HG03066 (cell line): Measurements from ENCODE around the gene ACAD8.

ENCODE experiments used
- ATAC-seq: cut with Tn5 transposase; IDR thresholded peaks from one replicate; pipeline ENCODE4 v1.9.1; 2021; ENCODE audit warnings: low read depth; ENCODE audit not compliant: unreplicated experiment

The ACAD8 gene

GRCh38 chr11:134253188-134253993, at the start of gene ACAD8, which contains the start of gene THYN1:
TSS of gene ACAD8 (plus strand) at chr11:134253568. CDS start at chr11:134253601, 33 bp downstream.
TSS of gene THYN1 (minus strand) at chr11:134253352. CDS start at chr11:134252882, 470 bp downstream.
- ATAC-seq = peak; percentile 98

- ATAC-seq = no peak
These were observed 47.6 kb upstream of the ACAD8 start for GRCh38 chr11:134205729-134206128.

DNA sequence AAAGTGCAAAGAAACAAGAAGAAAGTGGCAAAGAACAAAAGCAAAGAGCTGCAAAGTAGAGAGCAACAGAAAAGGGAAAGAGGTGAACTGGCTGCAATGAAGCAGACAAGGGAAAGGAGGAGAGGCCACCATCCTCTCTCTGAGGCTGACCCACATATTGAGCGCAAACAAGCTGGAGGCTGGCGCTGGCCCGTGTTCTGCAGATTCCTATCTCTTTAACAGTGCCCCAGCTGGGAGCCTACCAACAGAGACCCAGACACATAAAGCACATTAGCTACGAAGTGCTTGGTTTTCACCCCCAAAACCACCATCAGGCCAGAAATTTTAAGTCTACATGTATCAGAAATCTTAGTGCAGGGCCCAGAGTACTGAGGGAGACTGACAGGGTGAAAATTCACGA, 47.2 kb upstream of the ACAD8 start:
- ATAC-seq = no peak

DNA sequence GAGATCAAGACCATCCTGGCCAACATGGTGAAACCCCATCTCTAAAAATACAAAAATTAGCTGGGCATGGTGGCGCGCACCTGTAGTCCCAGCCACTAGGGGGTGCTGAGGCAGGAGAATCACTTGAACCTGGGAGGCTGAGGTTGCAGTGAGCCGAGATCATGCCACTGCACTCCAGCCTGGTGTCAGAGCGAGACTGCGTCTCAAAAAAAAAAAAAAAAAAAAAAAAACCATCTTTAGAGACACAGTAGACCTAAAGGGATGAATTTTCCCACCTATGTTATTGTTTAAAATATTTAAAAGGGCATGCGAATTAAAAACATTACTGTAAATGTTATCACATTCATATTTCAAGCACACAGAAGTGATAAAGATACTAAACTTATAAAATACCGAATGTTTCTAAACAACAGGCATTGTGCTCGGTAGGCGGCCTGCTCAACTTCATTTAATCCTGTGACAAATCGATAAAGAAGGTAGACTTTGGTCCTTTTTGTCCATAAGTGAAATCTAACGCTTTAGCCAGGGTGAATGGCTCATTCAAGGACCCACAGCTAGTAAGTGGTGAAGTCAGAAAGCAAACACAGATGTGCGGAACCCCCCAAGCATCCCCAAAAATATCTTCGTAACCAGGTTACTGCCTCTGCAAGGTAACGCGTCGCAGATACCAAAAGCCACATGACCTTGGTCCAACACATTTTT, 45.7 kb upstream of the ACAD8 start:
- ATAC-seq = no peak

DNA sequence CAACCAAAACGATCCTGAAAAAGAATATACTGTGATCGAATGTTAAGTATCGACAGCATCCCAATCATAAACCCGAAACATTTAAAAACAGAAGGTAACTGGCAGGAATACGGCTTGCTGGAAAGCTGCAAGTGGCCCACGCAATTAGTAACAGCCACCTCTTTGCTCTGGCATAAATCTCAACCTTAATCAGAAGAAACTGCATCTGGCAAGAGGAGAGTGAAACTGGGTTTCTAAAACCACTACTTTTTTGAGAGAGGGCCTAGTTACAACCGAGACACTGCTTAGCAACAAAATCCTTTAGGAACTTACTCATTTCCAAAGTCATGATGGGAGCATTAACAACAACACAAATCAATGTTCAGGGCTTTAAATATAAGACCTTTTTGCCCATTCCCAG, 37.5 kb upstream of the ACAD8 start:
- no peak for ATAC-seq

DNA sequence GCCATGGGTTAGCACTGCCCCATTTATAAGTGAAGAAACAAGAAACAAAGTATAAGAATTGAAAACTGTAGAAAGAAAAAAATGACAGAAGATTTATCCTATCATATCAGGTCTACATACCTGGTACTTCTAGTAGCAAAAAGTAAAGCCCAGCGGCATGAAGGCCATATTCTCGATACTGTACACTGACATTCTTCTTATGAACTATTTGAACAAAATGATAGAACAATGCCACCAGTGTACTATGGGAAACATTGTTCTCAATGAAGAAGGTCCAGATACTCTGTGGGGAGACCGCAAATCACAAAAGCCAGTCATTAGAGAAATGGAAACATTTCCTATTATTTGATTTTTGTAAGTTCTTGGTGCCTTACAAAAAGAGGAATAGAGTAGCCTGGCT, 36.6 kb upstream of the ACAD8 start:
- ATAC-seq = no peak

DNA sequence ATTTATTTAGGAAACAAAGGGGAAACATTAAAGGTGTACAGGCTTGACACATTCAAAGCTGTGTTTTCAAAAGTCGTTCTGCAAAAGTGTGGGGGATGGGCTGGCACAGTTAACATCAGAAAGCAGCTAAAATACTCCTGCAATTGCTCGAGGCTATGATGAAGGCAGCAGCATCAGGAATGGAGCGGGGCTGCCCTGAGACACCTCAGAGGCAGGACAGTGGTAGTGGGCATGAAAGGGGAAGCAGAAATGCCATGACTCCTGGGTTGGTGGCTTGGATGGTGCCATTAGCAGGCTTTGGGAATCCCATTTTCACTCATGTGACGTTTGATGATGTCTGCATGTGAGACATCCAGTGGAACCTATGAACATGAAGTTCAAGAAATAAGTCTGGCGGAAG, 30.2 kb upstream of the ACAD8 start:
- no peak for ATAC-seq

DNA sequence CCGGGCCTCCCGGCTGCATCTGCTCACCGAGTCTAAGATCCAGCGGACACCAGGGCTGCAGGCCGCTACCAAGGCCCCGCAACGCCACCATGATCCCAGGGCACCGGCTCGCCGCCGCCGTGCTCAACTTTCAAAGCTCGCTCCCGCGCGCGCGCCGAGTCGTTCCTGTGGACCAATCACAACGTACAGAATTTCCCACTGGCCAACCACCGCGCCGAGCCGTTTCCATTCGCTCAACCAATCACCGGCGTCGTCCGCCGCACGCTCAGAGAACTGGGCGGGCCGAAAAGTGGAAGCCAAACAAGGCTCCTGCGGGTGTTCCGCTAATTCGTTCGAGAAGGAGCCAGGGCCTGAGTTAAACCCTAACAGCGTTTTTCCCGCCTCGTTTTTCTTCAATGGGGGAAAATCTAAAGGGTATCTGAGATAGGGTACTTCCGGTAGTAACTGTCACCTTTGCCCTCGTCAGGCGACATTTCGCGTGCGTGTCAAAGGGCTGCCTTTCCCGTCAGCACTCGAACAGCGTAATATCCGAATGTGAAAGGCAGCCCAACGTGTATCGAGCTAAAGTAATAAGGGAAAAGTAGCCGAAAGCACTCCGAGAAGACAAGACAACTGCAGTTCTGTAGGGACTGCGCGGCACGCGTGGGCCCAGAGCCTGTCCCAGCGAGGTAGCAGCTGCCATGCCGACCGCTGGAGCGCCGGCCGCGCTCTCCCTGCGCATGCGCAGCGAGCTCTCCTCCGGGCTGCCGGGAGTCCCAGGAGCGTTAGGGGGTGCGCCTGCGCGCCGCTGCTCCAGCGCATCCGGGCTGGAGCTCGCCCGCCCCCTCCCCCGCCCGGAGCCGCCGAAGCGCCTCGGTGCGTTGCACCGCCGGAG, 29.3 kb upstream of the ACAD8 start, which contains the start of the genes NCAPD3 and VPS26B:
NCAPD3 (minus strand) TSS at position 132 of the 874 bp plus-strand sequence; CDS start at position 91, 41 bp downstream.
VPS26B (plus strand) TSS at position 836 of the 874 bp plus-strand sequence. CDS start 452 bp downstream, outside the sequence.
- peak; percentile 77 for ATAC-seq

- peak; percentile 7 for ATAC-seq
These were observed 28.4 kb upstream of the ACAD8 start for GRCh38 chr11:134224710-134225664.

GRCh38 chr11:134226806-134227325, 26.5 kb upstream of the ACAD8 start:
- ATAC-seq = no peak

DNA sequence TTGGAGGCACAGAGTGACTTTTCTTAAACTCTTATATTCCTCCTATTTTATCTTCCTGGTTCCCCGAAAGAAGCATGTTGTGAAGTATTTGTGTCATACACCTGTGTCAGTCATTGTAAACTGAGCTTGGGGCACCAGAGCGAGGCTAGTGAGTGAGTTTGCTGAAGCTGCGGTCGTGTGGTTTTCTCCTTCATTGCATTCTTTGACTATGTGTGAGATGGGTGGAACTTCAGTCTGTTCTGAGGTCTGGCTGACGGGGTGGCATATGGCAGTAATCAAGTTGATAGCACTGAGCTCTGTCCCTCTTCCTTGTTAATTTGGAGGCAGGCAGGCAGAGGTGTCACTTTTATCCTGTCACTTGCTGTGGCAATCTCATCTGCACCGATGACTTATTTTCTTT, 24.7 kb upstream of the ACAD8 start:
- peak; percentile 54 for ATAC-seq

- no peak for ATAC-seq
These were observed 24.1 kb upstream of the ACAD8 start for GRCh38 chr11:134229126-134229790.

DNA sequence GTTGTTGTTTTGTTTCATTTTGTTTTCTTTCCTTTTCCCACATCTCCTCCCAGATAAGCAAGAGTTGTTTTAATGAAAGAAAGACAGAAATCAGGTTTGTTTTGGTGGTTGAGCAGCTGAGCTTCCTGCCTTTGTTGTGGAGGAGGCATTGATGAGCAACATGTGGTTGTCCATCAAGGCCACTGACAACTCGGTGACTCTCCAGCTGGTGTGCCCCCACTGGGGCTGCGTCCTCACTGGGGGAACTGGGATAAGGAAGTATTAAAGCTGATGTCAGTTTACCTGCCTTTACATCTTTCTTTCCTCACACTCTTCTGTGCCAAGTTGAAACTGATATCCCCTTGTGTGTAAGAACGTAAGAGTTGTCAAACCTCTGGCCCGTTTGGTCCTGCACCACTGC, 23.0 kb upstream of the ACAD8 start:
- no peak for ATAC-seq

- no peak for ATAC-seq
These were observed 21.3 kb upstream of the ACAD8 start for GRCh38 chr11:134231958-134232659.

DNA sequence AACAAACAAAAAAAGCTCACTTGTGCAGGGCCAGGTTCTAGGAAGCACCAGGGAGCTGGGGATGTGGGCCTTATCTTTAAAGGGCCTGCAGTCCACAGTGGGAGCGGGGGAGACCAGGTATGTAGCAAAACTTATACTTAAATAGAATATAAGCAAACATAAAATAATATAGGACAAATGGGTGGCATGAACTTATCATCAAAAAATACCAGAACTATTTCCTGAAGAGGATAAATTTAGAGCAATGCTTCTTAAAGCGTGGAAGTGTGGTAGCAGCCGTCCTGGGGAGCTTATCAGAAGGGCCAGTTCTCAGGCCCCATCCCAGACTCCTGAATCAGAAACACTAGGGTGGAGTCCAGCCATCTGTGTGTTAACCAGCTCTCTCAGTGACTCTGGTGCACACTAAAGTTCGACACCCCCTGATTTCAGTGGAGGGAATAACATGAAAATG, 19.6 kb upstream of the ACAD8 start:
- no peak for ATAC-seq

- no peak for ATAC-seq
These were observed 18.0 kb upstream of the ACAD8 start for GRCh38 chr11:134235399-134235798.

DNA sequence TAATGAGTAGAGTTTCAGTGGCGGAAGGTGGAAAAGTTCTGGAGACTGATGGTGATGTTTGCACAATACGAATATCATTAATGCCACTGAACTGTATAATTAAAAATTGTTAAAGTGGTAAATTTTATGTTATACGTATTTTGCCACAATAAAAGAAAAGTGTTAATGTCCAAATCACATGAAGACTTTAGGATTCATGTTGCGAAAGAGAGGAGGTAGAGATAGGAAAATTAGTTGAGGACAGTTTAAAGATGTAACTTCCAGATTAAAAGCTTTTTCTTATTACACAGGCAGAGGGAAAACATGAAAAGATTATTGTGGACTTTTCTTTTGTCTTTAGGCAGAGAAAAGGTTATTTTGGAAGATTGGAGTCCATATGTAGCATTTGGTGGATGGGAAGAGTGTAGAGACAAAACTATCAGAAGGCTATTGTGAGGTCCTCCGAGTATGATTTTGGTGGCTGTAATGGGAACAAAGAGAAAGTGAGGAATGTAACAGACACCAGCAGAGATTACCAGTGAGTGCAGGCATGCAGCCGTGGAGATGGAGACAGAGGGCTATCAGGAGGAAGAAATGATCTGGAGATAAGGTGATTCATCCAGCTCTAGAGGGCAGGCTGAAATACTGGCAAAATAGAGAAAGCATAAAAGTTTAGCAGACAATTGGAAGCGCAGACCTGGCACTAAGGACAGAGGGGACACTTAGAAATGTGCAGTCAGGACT, 16.4 kb upstream of the ACAD8 start:
- no peak for ATAC-seq
